Activated naive CD4-positive, alpha-beta T cell treated with Interleukin-2 at 50 U/mL for 16 hours (primary cell): ENCODE measurements around the gene RBM23.

ENCODE experiments used
- DNase-seq: peaks from one replicate; pipeline ENCODE4 v3.0.0-alpha.2; 2020

The RBM23 gene

GRCh38 chr14:22884738-22885523 is 34.0 kb downstream of the RBM23 start:
- DNase-seq = no peak

- DNase-seq = no peak
Observed at GRCh38 chr14:22884076-22884737, 34.7 kb downstream of the RBM23 start.

GRCh38 chr14:22883173-22883976 is 35.6 kb downstream of the RBM23 start, which contains the start of gene REM2:
TSS of gene REM2 (plus strand) at chr14:22883222. CDS start at chr14:22883288, 66 bp downstream.
- DNase-seq = no peak

- peak; percentile 30 for DNase-seq
Observed at GRCh38 chr14:22882529-22883172, 36.3 kb downstream of the RBM23 start.

GRCh38 chr14:22882064-22882463 is 36.9 kb downstream of the RBM23 start:
- DNase-seq = no peak

GRCh38 chr14:22878271-22879246 is 40.4 kb downstream of the RBM23 start:
- no peak for DNase-seq

- no peak for DNase-seq
Observed at GRCh38 chr14:22877000-22877501, 41.9 kb downstream of the RBM23 start.

- no peak for DNase-seq
Observed at GRCh38 chr14:22875748-22876319, 43.1 kb downstream of the RBM23 start.

- DNase-seq = no peak
Observed at GRCh38 chr14:22875003-22875747, 43.8 kb downstream of the RBM23 start.

- no peak for DNase-seq
Observed at GRCh38 chr14:22872833-22873520, 46.0 kb downstream of the RBM23 start.

GRCh38 chr14:22872033-22872832 is 46.7 kb downstream of the RBM23 start:
- DNase-seq = peak; percentile 77

- peak; percentile 81 for DNase-seq
Observed at GRCh38 chr14:22871224-22872032, 47.5 kb downstream of the RBM23 start, which contains the start of gene LRP10. TSS of gene LRP10 (plus strand) at chr14:22871740. CDS start at chr14:22872304, 564 bp downstream.

- DNase-seq = no peak
Observed at GRCh38 chr14:22870811-22871223, 48.1 kb downstream of the RBM23 start.

GRCh38 chr14:22866874-22867273 is 52.1 kb downstream of the RBM23 start:
- no peak for DNase-seq

GRCh38 chr14:22865424-22866405 is 53.2 kb downstream of the RBM23 start:
- no peak for DNase-seq

- no peak for DNase-seq
Observed at GRCh38 chr14:22864979-22865378, 54.0 kb downstream of the RBM23 start.
